Astrocyte (in vitro differentiated cells and primary cell): Measurements from ENCODE around the gene CASP2. TPM values are rescaled to one million over a fixed set of nuclear protein-coding genes. Genes with fewer than 3 reads are reported as not detected.

Source experiments
- DNase-seq: peaks from one replicate; pipeline ENCODE4 v3.0.0-alpha.2; 2010; ENCODE audit warnings: low read depth
- FAIRE-seq: peaks from 2 replicates; lab custom pipeline; 2011; peaks lifted over from hg19 to GRCh38; lab: Jason Lieb, UNC
- H2AFZ ChIP-seq: 2 replicates; pipeline ENCODE4 v1.6.0; 2012; ENCODE audit warnings: low read depth, low read length, inconsistent platforms
- H3K27ac ChIP-seq: 2 replicates; pipeline ENCODE4 v1.5.1; 2011; ENCODE audit warnings: low read depth, low read length, inconsistent platforms
- H3K27me3 ChIP-seq: 2 replicates; pipeline ENCODE4 v1.6.0; 2011; ENCODE audit warnings: low read length, inconsistent platforms; ENCODE audit not compliant: insufficient read depth
- H3K36me3 ChIP-seq: 2 replicates; pipeline ENCODE4 v1.5.1; 2011; ENCODE audit warnings: low read length, inconsistent platforms; ENCODE audit not compliant: insufficient read depth
- H3K4me1 ChIP-seq: 2 replicates; pipeline ENCODE4 v1.5.1; 2011; ENCODE audit warnings: low read length, inconsistent platforms; ENCODE audit not compliant: insufficient read depth
- H3K4me2 ChIP-seq: 2 replicates; pipeline ENCODE4 v1.6.0; 2012; ENCODE audit warnings: low read length, inconsistent platforms
- H3K4me3 ChIP-seq: 2 replicates; pipeline ENCODE4 v1.5.1; 2011; ENCODE audit warnings: low read depth, mild to moderate bottlenecking, low read length, inconsistent platforms; ENCODE audit not compliant: insufficient read depth
- H3K79me2 ChIP-seq: 2 replicates; pipeline ENCODE4 v1.6.0; 2012; ENCODE audit warnings: mild to moderate bottlenecking, low read length, inconsistent platforms; ENCODE audit not compliant: insufficient read depth
- H3K9ac ChIP-seq: 2 replicates; pipeline ENCODE4 v1.6.0; 2012; ENCODE audit warnings: mild to moderate bottlenecking, low read length, inconsistent platforms
- H3K9me3 ChIP-seq: 2 replicates; pipeline ENCODE4 v1.5.1; 2012; ENCODE audit warnings: low read depth, mild to moderate bottlenecking, low read length, inconsistent platforms; ENCODE audit not compliant: insufficient read depth
- H4K20me1 ChIP-seq: 2 replicates; pipeline ENCODE4 v1.6.0; 2012; ENCODE audit warnings: low read length, inconsistent platforms; ENCODE audit not compliant: insufficient read depth
- H3K27ac Mint-ChIP-seq: one replicate; pipeline ENCODE4 v1.8.0; 2021; ENCODE audit warnings: mild to moderate bottlenecking, mixed read lengths; ENCODE audit not compliant: unreplicated experiment
- H3K27me3 Mint-ChIP-seq: one replicate; pipeline ENCODE4 v1.8.0; 2021; ENCODE audit warnings: low read depth, mixed read lengths; ENCODE audit not compliant: unreplicated experiment
- H3K36me3 Mint-ChIP-seq: one replicate; pipeline ENCODE4 v1.8.0; 2021; ENCODE audit warnings: low read depth, mixed read lengths; ENCODE audit not compliant: unreplicated experiment
- H3K4me1 Mint-ChIP-seq: one replicate; pipeline ENCODE4 v1.8.0; 2021; ENCODE audit warnings: low read depth, mixed read lengths; ENCODE audit not compliant: unreplicated experiment
- H3K4me3 Mint-ChIP-seq: one replicate; pipeline ENCODE4 v1.8.0; 2021; ENCODE audit warnings: mild to moderate bottlenecking, moderate library complexity, mixed read lengths; ENCODE audit not compliant: unreplicated experiment
- H3K9me3 Mint-ChIP-seq: one replicate; pipeline ENCODE4 v1.8.0; 2021; ENCODE audit warnings: mild to moderate bottlenecking, mixed read lengths; ENCODE audit not compliant: unreplicated experiment
- EZH2 ChIP-seq: IDR thresholded peaks from 2 replicates; pipeline ENCODE4 v1.6.1; 2012; ENCODE audit warnings: mild to moderate bottlenecking, low read length, inconsistent platforms; ENCODE audit not compliant: insufficient read depth
- total RNA-seq: library from RNA; stranded (reverse); gene quantifications from 2 replicates; pipeline ENCODE4 v1.2.1, GENCODE V29; 2021
- TF ChIP-seq, protein P1 (sequence below): IDR thresholded peaks from 2 replicates; pipeline ENCODE4 v1.5.1; 2011; ENCODE audit warnings: low read depth, mild to moderate bottlenecking, inconsistent platforms, low read length, moderate library complexity; ENCODE audit not compliant: insufficient read depth

The CASP2 gene
- total RNA-seq, 1 donor from 2014 or later = 38.0 TPM

DNA sequence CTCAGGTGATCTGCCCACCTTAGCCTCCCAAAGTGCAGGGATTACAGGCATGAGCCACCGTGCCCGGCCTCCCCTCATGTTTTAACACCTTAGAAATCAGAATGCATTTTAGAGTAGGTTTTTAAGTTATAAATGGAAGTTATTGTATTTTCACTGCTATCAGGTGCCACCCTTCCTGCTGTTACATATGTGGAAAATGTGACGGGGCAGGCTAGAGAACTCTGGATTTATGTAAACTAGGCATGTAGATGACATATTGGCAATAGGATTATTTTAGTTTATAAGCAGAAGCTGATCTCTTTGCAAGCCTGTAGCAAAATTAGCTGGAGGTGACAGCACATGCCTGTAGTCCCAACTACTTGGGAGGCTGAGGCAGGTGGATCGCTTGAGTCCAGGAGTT, 2.1 kb downstream of the CASP2 start:
- H3K4me2 ChIP-seq = peak overlapping the region; percentile 94
- H3K9ac ChIP-seq = no peak overlapping the region
- H3K4me3 Mint-ChIP-seq = no peak overlapping the region

DNA sequence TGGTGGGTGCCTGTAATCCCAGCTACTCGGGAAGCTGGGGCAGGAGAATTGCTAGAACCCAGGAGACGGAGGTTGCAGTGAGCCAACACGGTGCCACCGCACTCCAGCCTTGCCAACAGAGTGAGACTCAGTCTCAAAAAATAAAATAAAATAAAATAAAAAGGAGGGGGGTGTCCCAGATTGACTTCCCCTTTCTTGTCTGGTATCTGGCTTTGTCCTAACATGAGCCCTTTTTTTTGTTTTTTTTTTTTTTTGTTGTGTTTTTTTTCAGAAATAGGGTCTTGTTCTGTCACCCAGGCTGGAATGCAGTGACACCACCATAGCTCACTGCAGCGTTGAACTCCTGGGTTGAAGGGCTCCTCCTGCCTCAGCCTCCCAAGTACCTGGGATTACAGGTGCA, 4.7 kb downstream of the CASP2 start:
- Mint-ChIP-seq H3K27me3 (no peaks in the 10 kb centered on the region), H3K36me3 (peaks cover 25% of the 10 kb centered on the region), H3K4me1 (peaks cover 5% of the 10 kb centered on the region), H3K4me3 (no peak overlapping the region), H3K27ac (no peak overlapping the region), H3K9me3 (no peaks in the 10 kb centered on the region)
- Histone ChIP-seq H3K4me2 (no peak overlapping the region), H3K4me1 (peaks cover 21% of the 10 kb centered on the region), H3K9ac (no peak overlapping the region), H3K36me3 (peaks cover 30% of the 10 kb centered on the region), H2AFZ (no peak overlapping the region), H3K9me3 (no peaks in the 10 kb centered on the region), H4K20me1 (peaks cover 38% of the 10 kb centered on the region), H3K27ac (no peak overlapping the region), H3K27me3 (no peaks in the 10 kb centered on the region), H3K4me3 (no peak overlapping the region), H3K79me2 (peaks cover 53% of the 10 kb centered on the region)
- DNase-seq = no peak
- no peak for FAIRE-seq
- TF ChIP-seq, protein P1, sequence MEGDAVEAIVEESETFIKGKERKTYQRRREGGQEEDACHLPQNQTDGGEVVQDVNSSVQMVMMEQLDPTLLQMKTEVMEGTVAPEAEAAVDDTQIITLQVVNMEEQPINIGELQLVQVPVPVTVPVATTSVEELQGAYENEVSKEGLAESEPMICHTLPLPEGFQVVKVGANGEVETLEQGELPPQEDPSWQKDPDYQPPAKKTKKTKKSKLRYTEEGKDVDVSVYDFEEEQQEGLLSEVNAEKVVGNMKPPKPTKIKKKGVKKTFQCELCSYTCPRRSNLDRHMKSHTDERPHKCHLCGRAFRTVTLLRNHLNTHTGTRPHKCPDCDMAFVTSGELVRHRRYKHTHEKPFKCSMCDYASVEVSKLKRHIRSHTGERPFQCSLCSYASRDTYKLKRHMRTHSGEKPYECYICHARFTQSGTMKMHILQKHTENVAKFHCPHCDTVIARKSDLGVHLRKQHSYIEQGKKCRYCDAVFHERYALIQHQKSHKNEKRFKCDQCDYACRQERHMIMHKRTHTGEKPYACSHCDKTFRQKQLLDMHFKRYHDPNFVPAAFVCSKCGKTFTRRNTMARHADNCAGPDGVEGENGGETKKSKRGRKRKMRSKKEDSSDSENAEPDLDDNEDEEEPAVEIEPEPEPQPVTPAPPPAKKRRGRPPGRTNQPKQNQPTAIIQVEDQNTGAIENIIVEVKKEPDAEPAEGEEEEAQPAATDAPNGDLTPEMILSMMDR = no peak
- no peak for TF ChIP-seq EZH2

More for the DNA sequence above, 2.1 kb downstream of the CASP2 start:
- peaks cover 5% of the 10 kb centered on the region for H3K4me1 Mint-ChIP-seq
- Histone ChIP-seq H3K9me3 (no peaks in the 10 kb centered on the region), H3K79me2 (peaks cover 52% of the 10 kb centered on the region), H3K27ac (no peak overlapping the region), H3K4me3 (no peak overlapping the region), H3K36me3 (peaks cover 19% of the 10 kb centered on the region), H3K27me3 (no peaks in the 10 kb centered on the region), H4K20me1 (peaks cover 33% of the 10 kb centered on the region), H3K4me1 (peaks cover 9% of the 10 kb centered on the region), H2AFZ (no peak overlapping the region)
- no peak for FAIRE-seq
- no peaks in the 10 kb centered on the region for H3K27me3 Mint-ChIP-seq
- no peak for DNase-seq
- TF ChIP-seq, protein P1 = no peak
- TF ChIP-seq EZH2 = no peak
- no peak overlapping the region for H3K27ac Mint-ChIP-seq
- peaks cover 17% of the 10 kb centered on the region for H3K36me3 Mint-ChIP-seq
- H3K9me3 Mint-ChIP-seq = peaks cover 4% of the 10 kb centered on the region

DNA sequence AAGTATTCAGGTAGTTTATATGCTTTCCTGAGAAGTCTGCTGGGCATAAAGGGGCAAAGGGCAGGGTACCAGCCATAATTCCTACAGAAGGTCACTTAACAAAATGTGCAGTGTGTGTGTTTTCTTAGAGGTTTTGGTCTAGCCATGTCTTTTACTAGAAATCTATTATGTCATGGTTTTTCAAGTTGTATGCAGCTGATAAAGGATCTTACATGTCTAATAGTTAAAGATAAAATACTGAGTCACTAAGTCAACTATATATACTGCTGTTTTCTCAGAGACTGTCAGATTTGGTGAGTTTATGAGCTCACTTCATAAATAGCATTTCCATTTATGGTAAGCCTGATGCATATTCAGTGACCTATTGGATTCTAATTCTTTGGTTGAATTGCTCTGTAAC, 7.7 kb downstream of the CASP2 start:
- Histone ChIP-seq H3K79me2 (peaks cover 36% of the 10 kb centered on the region), H3K9me3 (no peaks in the 10 kb centered on the region), H4K20me1 (peaks cover 38% of the 10 kb centered on the region), H3K4me2 (peak overlapping the region; percentile 34), H3K4me1 (peaks cover 12% of the 10 kb centered on the region), H3K36me3 (peaks cover 52% of the 10 kb centered on the region), H3K4me3 (no peak overlapping the region), H3K27ac (peak overlapping the region; percentile 37), H3K27me3 (no peaks in the 10 kb centered on the region), H3K9ac (no peak overlapping the region), H2AFZ (no peak overlapping the region)
- peak; percentile 13 for FAIRE-seq
- Mint-ChIP-seq H3K27me3 (no peaks in the 10 kb centered on the region), H3K4me1 (peaks cover 1% of the 10 kb centered on the region), H3K9me3 (no peaks in the 10 kb centered on the region), H3K4me3 (no peak overlapping the region), H3K27ac (no peak overlapping the region), H3K36me3 (peaks cover 36% of the 10 kb centered on the region)
- peak; percentile 82 for DNase-seq
- TF ChIP-seq, protein P1 = no peak
- TF ChIP-seq EZH2 = no peak
